HG03025 (cell line): ENCODE data around the gene SPC24.
"Not testable (repeated sequence)": the region's sequence is repeated elsewhere in the genome, so short reads cannot be mapped to it uniquely, and the experiment has no call there.

Experiments
- ATAC-seq: cut with Tn5 transposase; IDR thresholded peaks from one replicate; pipeline ENCODE4 v1.9.1; 2021; ENCODE audit warnings: mild to moderate bottlenecking, moderate library complexity; ENCODE audit not compliant: unreplicated experiment, low FRiP score

Gene SPC24

DNA sequence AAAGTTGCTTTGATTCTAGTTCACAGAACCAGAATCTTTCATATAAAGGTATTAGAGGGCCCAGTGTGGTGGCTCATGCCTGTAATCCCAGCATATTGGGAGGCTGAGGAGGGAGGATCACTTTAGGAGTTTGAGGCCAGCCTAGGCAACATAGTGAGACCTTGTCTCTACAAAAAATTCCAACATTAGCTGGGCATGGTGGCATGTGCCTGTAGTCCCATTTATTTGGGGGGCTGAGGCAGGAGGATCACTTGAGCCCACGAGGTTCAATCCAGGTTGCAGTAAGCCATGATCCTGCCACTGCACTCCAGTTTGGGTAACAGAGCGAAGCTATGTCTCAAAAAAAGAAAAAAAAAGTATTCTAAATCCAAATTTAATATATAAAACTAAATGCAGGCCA lies 57.3 kb downstream of the SPC24 start:
- ATAC-seq, result no peak

DNA sequence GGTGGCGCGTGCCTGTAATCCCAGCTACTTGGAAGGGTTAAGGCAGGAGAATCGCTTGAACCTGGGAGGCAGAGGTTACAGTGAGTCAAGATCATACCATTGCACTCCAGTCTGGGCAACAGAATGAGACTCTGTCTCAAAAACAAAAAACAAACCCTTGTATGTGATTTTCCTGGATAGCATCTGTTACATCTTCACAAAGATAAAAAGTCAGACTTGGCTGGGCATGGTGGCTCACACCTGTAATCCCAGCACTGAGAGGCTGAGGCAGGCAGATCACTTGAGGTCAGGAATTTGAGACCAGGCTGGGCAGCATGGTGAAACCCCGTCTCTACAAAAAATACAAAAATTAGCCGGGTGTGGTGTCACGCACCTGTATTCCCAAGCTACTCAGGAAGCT lies 58.2 kb downstream of the SPC24 start:
- ATAC-seq, result not testable (repeated sequence)

DNA sequence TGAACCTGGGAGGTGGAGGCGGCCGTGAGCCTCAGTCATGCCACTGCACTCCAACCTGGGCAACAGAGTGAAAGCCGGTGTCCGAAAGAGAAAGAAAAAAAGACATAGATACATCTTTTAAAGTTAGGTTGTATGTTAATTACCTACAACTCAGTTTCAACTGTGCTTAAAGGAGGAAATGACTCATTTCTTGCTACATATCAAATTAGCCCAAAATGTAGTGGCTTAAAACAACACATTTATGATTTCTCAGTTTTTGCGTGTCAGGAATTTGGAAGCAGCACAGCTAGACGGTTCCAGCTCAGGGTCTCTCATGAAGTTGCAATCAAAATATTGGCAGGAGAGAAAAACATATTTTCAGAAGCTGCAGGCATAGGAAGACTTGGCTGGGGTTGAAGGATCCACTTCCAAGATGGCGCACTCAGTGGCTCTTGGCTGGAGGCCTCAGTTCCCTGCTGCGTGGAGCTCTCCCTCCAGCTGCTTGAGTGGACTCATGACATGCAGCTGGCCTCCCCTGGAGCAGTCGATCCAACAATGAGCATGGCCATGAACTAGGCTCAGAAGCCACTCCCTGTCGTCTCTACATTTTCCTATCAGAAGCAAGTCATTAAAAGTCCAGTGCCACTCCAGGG lies 59.3 kb downstream of the SPC24 start:
- no peak for ATAC-seq
